ENCODE data around the gene POLR2C. TPM values are rescaled to one million over a fixed set of nuclear protein-coding genes. Genes with fewer than 3 reads are reported as not detected.
A peak's percentile ranks its signal among the peaks of the same experiment; 100 is the strongest.

Gene POLR2C
- total and polyA plus RNA-seq, 10 donors, result 23.2 to 75.6 (median 49.0) TPM

GRCh38 chr16:57482845-57483545 is 20.5 kb downstream of the POLR2C start:
- WGBS, 5 donors, result 75 to 90% (median 87%) methylated on average over 11 to 14 of the region's 14 CpGs
- intact Hi-C loops (cut with DNase I; ENCODE audit: low total_unique reads), result no loop called here
- peaks cover 20 to 60% (median 52%) of the 10 kb centered on the region in 6 donors for H3K4me1 ChIP-seq

GRCh38 chr16:57483725-57484514 is 21.4 kb downstream of the POLR2C start:
- peaks cover 0 to 28% (median 0%) of the 10 kb centered on the region in 7 donors for H3K27me3 ChIP-seq (replicated peaks in 1 of 7)
- H3K36me3 ChIP-seq, result no peaks in the 10 kb centered on the region
- no peaks in the 10 kb centered on the region for H3K9me3 ChIP-seq
- no peak overlapping the region for H3K27ac ChIP-seq
- H3K4me1 ChIP-seq, result peaks cover 20 to 51% (median 43%) of the 10 kb centered on the region in 6 donors
- intact Hi-C loops (cut with DNase I; ENCODE audit: low total_unique reads), result no loop called here
- no peak overlapping the region for H3K4me3 ChIP-seq
- WGBS, 5 donors, result 84 to 91% (median 88%) methylated on average over 9 to 19 of the region's 19 CpGs
- peak; percentile 71 for DNase-seq
- TF ChIP-seq POLR2AphosphoS5 (IDR thresholded peaks at IDR 0.05), result no peak

More at GRCh38 chr16:57482845-57483545, 20.5 kb downstream of the POLR2C start:
- H3K27me3 ChIP-seq (replicated peaks in 1 of 7), result peaks cover 0 to 29% (median 0%) of the 10 kb centered on the region in 7 donors
- no peak overlapping the region for H3K27ac ChIP-seq
- H3K36me3 ChIP-seq, result no peaks in the 10 kb centered on the region
- TF ChIP-seq POLR2A (IDR thresholded peaks at IDR 0.05) (no peak), POLR2AphosphoS5 (IDR thresholded peaks at IDR 0.05) (no peak)
- TF ChIP-seq, protein P1, sequence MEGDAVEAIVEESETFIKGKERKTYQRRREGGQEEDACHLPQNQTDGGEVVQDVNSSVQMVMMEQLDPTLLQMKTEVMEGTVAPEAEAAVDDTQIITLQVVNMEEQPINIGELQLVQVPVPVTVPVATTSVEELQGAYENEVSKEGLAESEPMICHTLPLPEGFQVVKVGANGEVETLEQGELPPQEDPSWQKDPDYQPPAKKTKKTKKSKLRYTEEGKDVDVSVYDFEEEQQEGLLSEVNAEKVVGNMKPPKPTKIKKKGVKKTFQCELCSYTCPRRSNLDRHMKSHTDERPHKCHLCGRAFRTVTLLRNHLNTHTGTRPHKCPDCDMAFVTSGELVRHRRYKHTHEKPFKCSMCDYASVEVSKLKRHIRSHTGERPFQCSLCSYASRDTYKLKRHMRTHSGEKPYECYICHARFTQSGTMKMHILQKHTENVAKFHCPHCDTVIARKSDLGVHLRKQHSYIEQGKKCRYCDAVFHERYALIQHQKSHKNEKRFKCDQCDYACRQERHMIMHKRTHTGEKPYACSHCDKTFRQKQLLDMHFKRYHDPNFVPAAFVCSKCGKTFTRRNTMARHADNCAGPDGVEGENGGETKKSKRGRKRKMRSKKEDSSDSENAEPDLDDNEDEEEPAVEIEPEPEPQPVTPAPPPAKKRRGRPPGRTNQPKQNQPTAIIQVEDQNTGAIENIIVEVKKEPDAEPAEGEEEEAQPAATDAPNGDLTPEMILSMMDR (IDR thresholded peaks at IDR 0.05 in 8 of 11, conservative IDR thresholded peaks at IDR 0.05 in 3 of 11), result no peak
- peak; percentile 55 for DNase-seq
- H3K9me3 ChIP-seq, result no peaks in the 10 kb centered on the region
- no peak overlapping the region for H3K4me3 ChIP-seq

DNA sequence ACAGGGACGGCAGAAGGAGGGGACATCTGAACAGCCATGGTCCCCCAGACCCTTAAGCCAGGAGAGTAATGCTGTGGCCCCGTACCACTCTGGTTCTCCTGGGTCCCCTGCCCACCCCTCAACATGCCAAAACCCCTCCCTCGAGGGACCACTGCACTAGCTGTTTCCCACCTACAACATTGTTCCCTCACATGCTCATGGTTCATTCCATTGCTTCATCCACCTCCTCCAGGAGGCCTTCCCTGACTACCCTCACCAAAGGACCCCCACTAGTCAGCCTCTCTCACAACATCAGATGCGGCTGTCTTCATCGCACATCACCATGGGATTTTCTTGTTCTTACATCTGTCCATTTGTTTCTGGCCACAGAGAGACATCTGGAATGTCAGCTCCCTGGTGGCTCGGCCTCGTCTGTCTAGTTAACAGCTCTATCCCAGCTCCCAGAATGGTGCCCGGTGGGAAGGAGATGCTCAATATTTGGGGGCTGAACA is 22.1 kb downstream of the POLR2C start:
- H3K4me1 ChIP-seq, result peaks cover 18 to 44% (median 37%) of the 10 kb centered on the region in 6 donors
- TF ChIP-seq POLR2AphosphoS5 (IDR thresholded peaks at IDR 0.05) (no peak), POLR2A (IDR thresholded peaks at IDR 0.05) (no peak)
- TF ChIP-seq, protein P1 (IDR thresholded peaks at IDR 0.05 in 8 of 11, conservative IDR thresholded peaks at IDR 0.05 in 3 of 11), result no peak
- H3K27ac ChIP-seq, result no peak overlapping the region
- DNase-seq, result no peak
- H3K4me3 ChIP-seq, result peak overlapping the region in 1 of 8 donors; percentile 85
- 88 to 96% (median 91%) methylated on average over 7 to 8 of the region's 8 CpGs for WGBS, 5 donors
- H3K27me3 ChIP-seq (replicated peaks in 1 of 7), result peaks cover 0 to 21% (median 0%) of the 10 kb centered on the region in 7 donors
- H3K9me3 ChIP-seq, result no peaks in the 10 kb centered on the region
- H3K36me3 ChIP-seq, result no peaks in the 10 kb centered on the region
- intact Hi-C loops (cut with DNase I; ENCODE audit: low total_unique reads), result no loop called here

DNA sequence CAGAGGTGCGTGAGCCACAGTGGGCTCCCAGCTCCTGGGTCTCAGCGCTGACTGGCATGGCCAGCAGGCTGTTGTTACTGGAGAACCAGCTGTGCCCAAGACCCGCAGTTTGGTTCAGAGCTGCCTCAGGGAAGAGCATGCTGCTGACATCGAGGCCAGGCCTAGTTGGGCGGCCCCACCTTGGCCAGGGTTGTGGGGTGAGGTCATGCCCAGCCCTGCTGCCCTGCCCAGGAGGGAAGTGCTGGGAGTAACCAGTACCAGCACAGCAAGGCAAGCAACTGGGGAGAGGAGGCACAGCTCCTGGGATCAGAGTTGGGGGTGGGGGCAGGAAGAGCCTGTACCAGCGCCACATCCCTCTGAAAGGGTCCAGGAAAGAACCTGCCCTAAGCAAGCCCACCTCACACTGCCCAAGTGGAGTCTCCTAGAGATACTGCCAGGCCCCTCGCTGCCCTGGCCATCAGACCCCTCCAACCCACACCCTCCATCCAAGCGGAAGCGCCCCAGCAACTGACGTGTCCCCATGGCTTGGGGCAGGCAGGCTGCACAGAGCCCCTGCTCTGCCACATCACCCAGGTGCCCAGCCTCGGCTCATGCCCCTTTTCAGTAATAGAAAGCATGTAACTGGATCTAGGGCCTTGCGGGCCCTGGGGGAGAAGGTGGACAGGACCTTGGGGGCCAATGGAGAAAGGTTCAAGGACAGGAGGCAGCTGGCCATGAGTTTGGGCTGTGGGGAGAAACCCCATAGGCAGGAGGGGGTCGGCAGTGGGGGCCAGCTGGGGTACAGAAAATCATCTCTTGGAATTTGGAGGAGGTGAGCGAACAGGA is 22.8 kb downstream of the POLR2C start:
- Histone ChIP-seq H3K36me3 (no peaks in the 10 kb centered on the region), H3K27ac (peak overlapping the region in 4 of 8 donors; percentile 36 to 71 (median 70)), H3K9me3 (no peaks in the 10 kb centered on the region), H3K4me3 (peak overlapping the region; percentile 45 to 85 (median 58)), H3K4me1 (peaks cover 14 to 37% (median 29%) of the 10 kb centered on the region in 6 donors), H3K27me3 (replicated peaks in 1 of 7) (peaks cover 0 to 14% (median 0%) of the 10 kb centered on the region in 7 donors)
- intact Hi-C loops (cut with DNase I; ENCODE audit: low total_unique reads), result no loop called here
- TF ChIP-seq POLR2AphosphoS5 (IDR thresholded peaks at IDR 0.05) (no peak), POLR2A (IDR thresholded peaks at IDR 0.05) (no peak)
- TF ChIP-seq, protein P1 (IDR thresholded peaks at IDR 0.05 in 8 of 11, conservative IDR thresholded peaks at IDR 0.05 in 3 of 11), result no peak
- WGBS, 5 donors, result 61 to 78% (median 71%) methylated on average over 12 to 14 of the region's 14 CpGs
- peak; percentile 74 for DNase-seq

Measured in spleen (tissue), 11 donors.